GM12878 (cell line): ENCODE results near the gene ADRA2B. TPM values are rescaled to one million over a fixed set of nuclear protein-coding genes. Genes with fewer than 3 reads are reported as not detected.

ENCODE experiments used
- ATAC-seq: fragments of 200-7000 bp; cut with Tn5 transposase; 3 replicates; pipeline ENCODE4 v1.9.1; 2020; ENCODE audit warnings: mild to moderate bottlenecking, moderate library complexity
- BruUV-seq: library from RNA; stranded (reverse); fragments of 400-500 nt; replicated peaks from 2 replicates; lab custom pipeline; 2021; lab: Mats Ljungman, UMichigan
- CTCF ChIA-PET: fragments of 300-600 bp; sonication (Branson Sonifier 250); formaldehyde crosslinking; extraction: SDS; loops from one replicate; lab custom pipeline; 2021; ENCODE audit warnings: inconsistent platforms; lab: Yijun Ruan, JAX
- POLR2A ChIA-PET: fragments of 350-600 bp; formaldehyde crosslinking; extraction: SDS; loops from one replicate; lab custom pipeline; 2021; ENCODE audit warnings: inconsistent platforms; lab: Charles Lee
- RAD21 ChIA-PET: fragments of 300-600 bp; sonication (Branson Sonifier 250); formaldehyde crosslinking; loops from one replicate; lab custom pipeline; 2023; ENCODE audit warnings: antibody characterized with exemption; ENCODE audit not compliant: unreplicated experiment; lab: Charles Lee
- SMC1A ChIA-PET: fragments of 300-600 bp; sonication (Branson Sonifier 250); formaldehyde crosslinking; loops from one replicate; lab custom pipeline; 2023; ENCODE audit not compliant: unreplicated experiment, uncharacterized antibody; lab: Charles Lee
- DNase-seq: peaks from one replicate; pipeline ENCODE4 v3.0.0-alpha.2; 2011; ENCODE audit warnings: low read depth, low spot score
- FAIRE-seq: peaks from 3 replicates; lab custom pipeline; 2011; peaks lifted over from hg19 to GRCh38; lab: Jason Lieb, UNC
- H2AFZ ChIP-seq: 2 replicates; pipeline ENCODE4 v1.6.0; 2011; ENCODE audit warnings: low read depth, low read length, control low read depth; ENCODE audit not compliant: control insufficient read depth
- H3K27ac ChIP-seq: 2 replicates; pipeline ENCODE4 v1.5.1; 2011; ENCODE audit warnings: control low read depth; ENCODE audit not compliant: control insufficient read depth, insufficient read depth
- H3K27me3 ChIP-seq, 2 experiments: replicated peaks in 1 of 2; 2 replicates each; pipeline versions ENCODE4 v1.6.0 to v1.6.1; 2011; ENCODE audit warnings: low read length in 1 of 2; ENCODE audit not compliant: control insufficient read depth in 2 of 2, insufficient read depth in 2 of 2
- H3K36me3 ChIP-seq, 2 experiments: 2 replicates each; pipeline ENCODE4 v1.5.1; 2011; ENCODE audit warnings: low read length in 1 of 2; ENCODE audit not compliant: control insufficient read depth in 2 of 2, insufficient read depth in 2 of 2
- H3K4me1 ChIP-seq: 2 replicates; pipeline ENCODE4 v1.6.1; 2011; ENCODE audit warnings: mild to moderate bottlenecking, low read length, moderate library complexity, mixed read lengths; ENCODE audit not compliant: control insufficient read depth, insufficient read depth
- H3K4me2 ChIP-seq: 2 replicates; pipeline ENCODE4 v1.6.0; 2011; ENCODE audit warnings: control low read depth; ENCODE audit not compliant: control insufficient read depth, insufficient read depth
- H3K4me3 ChIP-seq: fragments of 200-600 bp; sonication (generic); 2 replicates; pipeline ENCODE4 v1.5.1; 2016
- H3K79me2 ChIP-seq: 2 replicates; pipeline ENCODE4 v1.6.0; 2011; ENCODE audit warnings: low read length; ENCODE audit not compliant: control insufficient read depth, insufficient read depth
- H3K9ac ChIP-seq: 2 replicates; pipeline ENCODE4 v1.8.0; 2011; ENCODE audit warnings: low read length, control low read depth, mixed read lengths; ENCODE audit not compliant: control insufficient read depth, insufficient read depth
- H3K9me3 ChIP-seq: replicated peaks from 3 replicates; pipeline ENCODE4 v1.5.1; 2011; ENCODE audit warnings: mild to moderate bottlenecking, low read length; ENCODE audit not compliant: control insufficient read depth, insufficient read depth
- H4K20me1 ChIP-seq: 2 replicates; pipeline ENCODE4 v1.6.0; 2011; ENCODE audit not compliant: control insufficient read depth, insufficient read depth
- BCL11A ChIP-seq: IDR thresholded peaks from 2 replicates; pipeline ENCODE4 v1.6.1; 2011; ENCODE audit warnings: low read depth, low read length
- CHD4 ChIP-seq: fragments of 200-600 bp; sonication (generic); IDR thresholded peaks from 2 replicates; pipeline ENCODE4 v1.6.1; 2016; ENCODE audit warnings: mild to moderate bottlenecking
- HDGF ChIP-seq: fragments of 450-650 bp; IDR thresholded peaks from 2 replicates; pipeline ENCODE4 v1.6.1; 2016; ENCODE audit warnings: antibody characterized with exemption
- HSF1 ChIP-seq: fragments of 150-350 bp; IDR thresholded peaks from 2 replicates; pipeline ENCODE4 v1.6.1; 2014; ENCODE audit warnings: mild to moderate bottlenecking, low read depth, low read length
- IKZF1 ChIP-seq: fragments of 450-650 bp; conservative IDR thresholded peaks from 2 replicates; pipeline ENCODE4 v1.6.1; 2017; ENCODE audit warnings: antibody characterized with exemption, mild to moderate bottlenecking
- IRF4 ChIP-seq: IDR thresholded peaks from 2 replicates; pipeline ENCODE4 v1.6.1; 2011; ENCODE audit warnings: low read depth, low read length
- LARP7 ChIP-seq: fragments of 450-650 bp; IDR thresholded peaks from 2 replicates; pipeline ENCODE4 v1.6.1; 2017; ENCODE audit warnings: mild to moderate bottlenecking
- MXI1 ChIP-seq: fragments of 150-350 bp; IDR thresholded peaks from 2 replicates; pipeline ENCODE4 v1.6.1; 2011; ENCODE audit warnings: low read depth, mild to moderate bottlenecking, inconsistent platforms, low read length, improper control_type of control experiment
- MYB ChIP-seq: fragments of 150-350 bp; IDR thresholded peaks from 2 replicates; pipeline ENCODE4 v1.6.1; 2014; ENCODE audit warnings: mild to moderate bottlenecking, low read depth, low read length, borderline replicate concordance
- RFX5 ChIP-seq: IDR thresholded peaks from 2 replicates; pipeline ENCODE4 v1.6.1; 2011; ENCODE audit warnings: low read depth, low read length, improper control_type of control experiment
- SMARCA5 ChIP-seq: fragments of 450-650 bp; IDR thresholded peaks from 2 replicates; pipeline ENCODE4 v1.6.1; 2017; ENCODE audit warnings: mild to moderate bottlenecking
- TCF12 ChIP-seq: IDR thresholded peaks from 2 replicates; pipeline ENCODE4 v1.6.1; 2011; ENCODE audit warnings: low read depth, mild to moderate bottlenecking, low read length
- WGBS: methylation state at CpG from one replicate; pipeline ENCODE4 v1.1.6; 2016; ENCODE audit warnings: low lambda C conversion rate; ENCODE audit not compliant: insufficient replicate concordance, insufficient coverage; ENCODE audit errors: missing lambda C conversion rate; 5-methylcytosine and 5-hydroxymethylcytosine counted together
- in situ Hi-C: fragments of 300-500 bp; cut with MboI; formaldehyde crosslinking; loops from 9 replicates; pipeline ENCODE4 v1.14.3; 2018; ENCODE audit warnings: mixed read lengths
- intact Hi-C: fragments of 100-400 bp; cut with micrococcal nuclease; formaldehyde crosslinking; loops from one replicate; pipeline ENCODE4 v1.14.2; 2022; ENCODE audit not compliant: unreplicated experiment
- polyA plus RNA-seq, 11 experiments: library from polyadenylated mRNA; depleted of rRNA in 4 of 11; unstranded in 6 of 11; stranded (reverse) in 5 of 11; fragments of >200 nt; fragmentation: Nextera tagmentation in 4 of 11; fragmentation: Illumina TruSeq in 1 of 11; extraction: Ambion mirVana in 4 of 11; extraction: Trizol in 1 of 11; gene quantifications; 1 replicate in 1 of 11; 2 replicates in 10 of 11; pipeline versions ENCODE4 v1.2.1 to v1.2.3, GENCODE V29; 2011 to 2016; ENCODE audit warnings: inconsistent platforms in 2 of 11, missing spikeins in 2 of 11, low read depth in 1 of 11
- total RNA-seq, 4 experiments: library from RNA; depleted of rRNA in 3 of 4; stranded (reverse); fragments of >200 nt in 3 of 4; fragmentation: Illumina TruSeq in 1 of 4; extraction: Trizol in 1 of 4; gene quantifications; 2 replicates each; pipeline versions ENCODE4 v1.2.1 to v1.2.3, GENCODE V29; 2013 to 2021
- TF ChIP-seq, protein P1 (sequence below): IDR thresholded peaks from 2 replicates; pipeline ENCODE4 v1.6.1; 2011; ENCODE audit warnings: borderline replicate concordance, low read depth, mild to moderate bottlenecking, moderate library complexity, mixed read lengths, low read length; ENCODE audit not compliant: insufficient read depth; ENCODE audit errors: extremely low read length
- TF ChIP-seq, protein P2 (sequence below): fragments of 450-650 bp; IDR thresholded peaks from 2 replicates; pipeline ENCODE4 v1.6.1; 2014; ENCODE audit warnings: mild to moderate bottlenecking
- TF ChIP-seq, protein P3 (sequence below): IDR thresholded peaks from 2 replicates; pipeline ENCODE4 v1.6.1; 2011; ENCODE audit warnings: mild to moderate bottlenecking, low read depth, low read length, moderate library complexity; ENCODE audit not compliant: insufficient replicate concordance

ADRA2B gene
- total and polyA plus RNA-seq, 10 of the 15 experiments (the other 5 are each of a cell fraction or from before 2014, with no cell fraction given) = 0.01 to 0.10 (median 0.04) TPM; not detected in 6

DNA sequence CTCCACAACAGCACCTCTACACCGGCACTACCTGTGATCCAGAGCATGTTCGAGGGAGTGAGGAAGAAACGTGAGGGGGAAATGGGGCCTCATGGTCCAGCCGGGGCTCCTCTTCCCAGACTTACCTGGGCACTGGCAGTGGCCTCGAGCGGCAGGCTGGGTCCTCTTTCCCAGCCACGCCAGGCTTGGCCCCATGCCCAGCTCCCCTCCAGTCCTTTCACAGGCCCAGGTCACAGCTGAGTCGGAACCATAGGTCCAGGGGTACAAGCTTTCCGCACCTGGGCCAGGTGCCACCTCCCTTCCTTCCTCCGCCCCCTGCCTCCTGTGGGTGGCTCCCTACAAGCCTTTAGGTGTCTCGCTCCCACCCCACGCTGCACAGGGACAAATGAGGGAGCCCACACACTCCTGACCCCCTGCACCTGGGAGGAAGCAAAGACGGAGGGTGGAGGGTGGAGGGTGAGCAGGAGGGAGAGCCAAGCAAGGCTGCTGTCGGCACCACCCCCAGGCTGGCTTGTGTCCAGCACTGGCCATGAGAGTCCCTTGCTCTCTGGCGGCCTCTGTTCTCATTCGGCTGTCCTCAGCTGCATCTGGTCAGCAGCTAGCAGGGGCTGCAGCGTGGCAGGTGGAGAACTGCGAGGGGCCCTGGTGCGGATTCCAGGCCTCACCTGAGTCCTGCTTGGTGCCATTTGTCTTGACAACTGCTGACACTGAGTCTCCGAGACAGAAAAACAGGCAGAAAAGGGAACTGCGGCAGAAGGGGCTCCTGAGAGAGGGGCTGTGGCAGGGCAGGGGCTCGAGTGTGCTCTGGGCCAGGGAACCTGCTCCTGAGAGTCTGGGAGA, 26.8 kb downstream of the ADRA2B start (continued):
- TF ChIP-seq RFX5 = no peak
- no peak for TF ChIP-seq IKZF1
- TF ChIP-seq HSF1 = no peak

DNA sequence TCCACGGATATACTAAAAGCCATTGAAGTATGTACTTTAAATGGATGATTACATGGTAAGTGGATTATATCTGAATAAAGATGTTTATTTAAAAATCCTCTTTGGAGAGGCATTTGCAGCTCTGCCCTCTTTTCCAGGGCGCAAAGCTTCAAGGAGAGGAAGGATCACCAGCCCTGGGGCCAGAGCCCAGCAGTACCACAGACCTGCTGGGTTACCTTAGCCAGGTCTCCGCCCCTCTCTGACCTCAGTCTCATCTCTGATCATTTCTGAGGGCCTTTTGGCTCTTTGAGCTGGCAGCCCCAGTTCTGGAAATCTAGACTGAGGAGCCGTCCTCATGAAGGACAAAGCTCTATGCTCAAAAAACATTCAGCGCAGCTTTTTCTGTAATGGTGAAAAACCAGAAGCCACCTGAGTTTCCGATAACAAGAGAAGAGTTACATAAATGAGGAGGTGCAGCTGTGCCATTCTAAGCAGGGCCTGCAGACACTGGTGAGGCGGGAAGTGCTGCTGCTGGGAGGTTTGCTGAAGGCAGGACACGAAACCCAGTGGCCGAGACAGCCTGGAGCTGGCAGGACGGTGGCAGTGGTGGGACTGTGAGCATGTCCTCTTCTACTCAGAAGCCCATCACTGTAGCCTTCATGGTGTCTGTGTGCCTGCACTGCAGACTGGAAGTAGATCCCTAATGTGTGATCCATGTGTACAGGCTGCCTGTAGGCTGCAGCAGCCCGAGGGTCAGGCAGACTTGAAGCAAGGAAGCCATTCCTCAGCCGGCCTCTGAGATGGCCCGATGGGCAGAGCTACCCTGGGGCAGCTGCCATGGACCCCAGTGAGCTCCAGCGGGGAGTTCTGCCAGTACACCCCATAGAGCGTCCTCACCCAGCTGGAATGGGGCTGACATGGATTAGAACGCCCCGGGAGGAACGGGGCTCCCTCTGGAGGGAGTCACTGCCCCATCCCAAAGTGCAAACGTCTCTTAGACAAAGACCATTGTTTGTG, 27.7 kb downstream of the ADRA2B start:
- ATAC-seq (no peak), FAIRE-seq (no peak), DNase-seq (no peak)
- no peaks in the 10 kb centered on the region for H3K79me2 ChIP-seq
- no peaks in the 10 kb centered on the region; a peak in 1 of 4 replicates for H3K27me3 ChIP-seq
- H3K4me1 ChIP-seq = no peaks in the 10 kb centered on the region
- ChIA-PET CTCF (interaction anchor here (1.6 kb wide), 1 partner anchor 96 kb away, joined by 4 read pairs; no protein-coding TSS in a partner anchor), SMC1A (no interaction called here), RAD21 (no interaction called here), POLR2A (no interaction called here)
- no peak overlapping the region for H2AFZ ChIP-seq
- in situ Hi-C loops = no loop called here
- intact Hi-C loops = no loop called here
- no peaks in the 10 kb centered on the region for H4K20me1 ChIP-seq
- H3K36me3 ChIP-seq = no peaks in the 10 kb centered on the region
- H3K27ac ChIP-seq = no peak overlapping the region
- no peaks in the 10 kb centered on the region for H3K9me3 ChIP-seq
- no peak overlapping the region for H3K4me3 ChIP-seq
- no TSS peak for BruUV-seq
- TF ChIP-seq LARP7 (no peak), MXI1 (no peak), BCL11A (no peak), HDGF (no peak), IRF4 (no peak), MYB (no peak), SMARCA5 (no peak), CHD4 (no peak), TCF12 (no peak)
- TF ChIP-seq, protein P1, sequence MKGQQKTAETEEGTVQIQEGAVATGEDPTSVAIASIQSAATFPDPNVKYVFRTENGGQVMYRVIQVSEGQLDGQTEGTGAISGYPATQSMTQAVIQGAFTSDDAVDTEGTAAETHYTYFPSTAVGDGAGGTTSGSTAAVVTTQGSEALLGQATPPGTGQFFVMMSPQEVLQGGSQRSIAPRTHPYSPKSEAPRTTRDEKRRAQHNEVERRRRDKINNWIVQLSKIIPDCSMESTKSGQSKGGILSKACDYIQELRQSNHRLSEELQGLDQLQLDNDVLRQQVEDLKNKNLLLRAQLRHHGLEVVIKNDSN = no peak
- TF ChIP-seq, protein P2, sequence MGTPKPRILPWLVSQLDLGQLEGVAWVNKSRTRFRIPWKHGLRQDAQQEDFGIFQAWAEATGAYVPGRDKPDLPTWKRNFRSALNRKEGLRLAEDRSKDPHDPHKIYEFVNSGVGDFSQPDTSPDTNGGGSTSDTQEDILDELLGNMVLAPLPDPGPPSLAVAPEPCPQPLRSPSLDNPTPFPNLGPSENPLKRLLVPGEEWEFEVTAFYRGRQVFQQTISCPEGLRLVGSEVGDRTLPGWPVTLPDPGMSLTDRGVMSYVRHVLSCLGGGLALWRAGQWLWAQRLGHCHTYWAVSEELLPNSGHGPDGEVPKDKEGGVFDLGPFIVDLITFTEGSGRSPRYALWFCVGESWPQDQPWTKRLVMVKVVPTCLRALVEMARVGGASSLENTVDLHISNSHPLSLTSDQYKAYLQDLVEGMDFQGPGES = no peak
- TF ChIP-seq, protein P3, sequence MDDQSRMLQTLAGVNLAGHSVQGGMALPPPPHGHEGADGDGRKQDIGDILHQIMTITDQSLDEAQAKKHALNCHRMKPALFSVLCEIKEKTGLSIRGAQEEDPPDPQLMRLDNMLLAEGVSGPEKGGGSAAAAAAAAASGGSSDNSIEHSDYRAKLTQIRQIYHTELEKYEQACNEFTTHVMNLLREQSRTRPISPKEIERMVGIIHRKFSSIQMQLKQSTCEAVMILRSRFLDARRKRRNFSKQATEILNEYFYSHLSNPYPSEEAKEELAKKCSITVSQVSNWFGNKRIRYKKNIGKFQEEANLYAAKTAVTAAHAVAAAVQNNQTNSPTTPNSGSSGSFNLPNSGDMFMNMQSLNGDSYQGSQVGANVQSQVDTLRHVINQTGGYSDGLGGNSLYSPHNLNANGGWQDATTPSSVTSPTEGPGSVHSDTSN = no peak
- no peak overlapping the region for H3K4me2 ChIP-seq
- no peak overlapping the region for H3K9ac ChIP-seq
- WGBS = 29% methylated on average over 18 of the region's 19 CpGs
